Hepatocyte (in vitro differentiated cells): ENCODE results near the gene CEP112. TPM values are rescaled to one million over a fixed set of nuclear protein-coding genes. Genes with fewer than 3 reads are reported as not detected.

Experiments used
- DNase-seq: peaks from one replicate; pipeline ENCODE4 v3.0.0-alpha.2; 2016; ENCODE audit warnings: low spot score
- H2AFZ ChIP-seq: fragments of 200-600 bp; sonication (generic); 2 replicates; pipeline ENCODE4 v1.6.0; 2016; ENCODE audit warnings: antibody characterized with exemption, mild to moderate bottlenecking
- H3K27ac ChIP-seq: fragments of 200-600 bp; sonication (generic); 2 replicates; pipeline ENCODE4 v1.5.1; 2016; ENCODE audit warnings: mild to moderate bottlenecking
- H3K27me3 ChIP-seq: fragments of 200-600 bp; sonication (generic); 2 replicates; pipeline ENCODE4 v1.6.1; 2016
- H3K36me3 ChIP-seq: fragments of 200-600 bp; sonication (generic); replicated peaks from 2 replicates; pipeline ENCODE4 v1.5.1; 2016; ENCODE audit warnings: low read depth; ENCODE audit not compliant: insufficient read depth
- H3K4me1 ChIP-seq: fragments of 200-600 bp; sonication (generic); 2 replicates; pipeline ENCODE4 v1.5.1; 2016; ENCODE audit warnings: mild to moderate bottlenecking, moderate library complexity; ENCODE audit not compliant: insufficient read depth
- H3K4me2 ChIP-seq: fragments of 200-600 bp; sonication (generic); 2 replicates; pipeline ENCODE4 v1.6.0; 2016
- H3K4me3 ChIP-seq: fragments of 200-600 bp; sonication (generic); 2 replicates; pipeline ENCODE4 v1.5.1; 2016; ENCODE audit warnings: mild to moderate bottlenecking
- H3K79me2 ChIP-seq: fragments of 200-600 bp; sonication (generic); 2 replicates; pipeline ENCODE4 v1.6.0; 2017; ENCODE audit warnings: mild to moderate bottlenecking
- H3K9me2 ChIP-seq: fragments of 200-600 bp; sonication (generic); replicated peaks from 2 replicates; pipeline ENCODE4 v1.6.0; 2017; ENCODE audit warnings: mild to moderate bottlenecking; ENCODE audit not compliant: insufficient read depth
- H3K9me3 ChIP-seq: fragments of 200-600 bp; sonication (generic); 2 replicates; pipeline ENCODE4 v1.5.1; 2016; ENCODE audit warnings: low read depth, mild to moderate bottlenecking
- H4K20me1 ChIP-seq: fragments of 200-600 bp; sonication (generic); 2 replicates; pipeline ENCODE4 v1.6.0; 2016; ENCODE audit warnings: mild to moderate bottlenecking; ENCODE audit not compliant: insufficient read depth, poor library complexity, severe bottlenecking
- EZH2 ChIP-seq: fragments of 200-600 bp; sonication (generic); IDR thresholded peaks from 2 replicates; pipeline ENCODE4 v1.6.1; 2016; ENCODE audit warnings: antibody characterized with exemption, mild to moderate bottlenecking, borderline replicate concordance
- EZH2phosphoT487 ChIP-seq: fragments of 200-600 bp; sonication (generic); IDR thresholded peaks from one replicate; pipeline ENCODE4 v1.6.1; 2018; ENCODE audit warnings: antibody characterized with exemption, mild to moderate bottlenecking, low read depth, moderate library complexity; ENCODE audit not compliant: unreplicated experiment, severe bottlenecking
- WGBS: methylation state at CpG from one replicate; pipeline ENCODE4 v1.1.6; 2016; ENCODE audit warnings: low lambda C conversion rate; ENCODE audit errors: missing lambda C conversion rate; 5-methylcytosine and 5-hydroxymethylcytosine counted together
- polyA plus RNA-seq: library from polyadenylated mRNA; unstranded; fragments of >200 nt; fragmentation: Nextera tagmentation; extraction: Ambion mirVana; gene quantifications from 2 replicates; pipeline ENCODE4 v1.2.1, GENCODE V29; 2016
- total RNA-seq: library from RNA; depleted of rRNA; stranded (reverse); fragments of >200 nt; gene quantifications from 2 replicates; pipeline ENCODE4 v1.2.3, GENCODE V29; 2014
- TF ChIP-seq, protein P1 (sequence below): fragments of 200-600 bp; sonication (generic); IDR thresholded peaks from 2 replicates; pipeline ENCODE4 v1.5.1; 2016; ENCODE audit warnings: antibody characterized with exemption, mild to moderate bottlenecking; ENCODE audit not compliant: poor library complexity

The CEP112 gene
- total and polyA plus RNA-seq, 2 experiments from 2014 or later = 7.1 to 9.7 TPM

GRCh38 chr17:66220079-66220835 is 28.3 kb upstream of the CEP112 start:
- Histone ChIP-seq H3K4me3 (no peak overlapping the region), H3K27me3 (no peaks in the 10 kb centered on the region), H3K4me2 (no peak overlapping the region), H3K9me3 (no peaks in the 10 kb centered on the region), H3K79me2 (no peaks in the 10 kb centered on the region), H2AFZ (no peak overlapping the region), H4K20me1 (no peaks in the 10 kb centered on the region), H3K27ac (no peak overlapping the region), H3K9me2 (no peaks in the 10 kb centered on the region), H3K4me1 (no peaks in the 10 kb centered on the region), H3K36me3 (no peaks in the 10 kb centered on the region)
- TF ChIP-seq EZH2phosphoT487 = no peak
- TF ChIP-seq, protein P1, sequence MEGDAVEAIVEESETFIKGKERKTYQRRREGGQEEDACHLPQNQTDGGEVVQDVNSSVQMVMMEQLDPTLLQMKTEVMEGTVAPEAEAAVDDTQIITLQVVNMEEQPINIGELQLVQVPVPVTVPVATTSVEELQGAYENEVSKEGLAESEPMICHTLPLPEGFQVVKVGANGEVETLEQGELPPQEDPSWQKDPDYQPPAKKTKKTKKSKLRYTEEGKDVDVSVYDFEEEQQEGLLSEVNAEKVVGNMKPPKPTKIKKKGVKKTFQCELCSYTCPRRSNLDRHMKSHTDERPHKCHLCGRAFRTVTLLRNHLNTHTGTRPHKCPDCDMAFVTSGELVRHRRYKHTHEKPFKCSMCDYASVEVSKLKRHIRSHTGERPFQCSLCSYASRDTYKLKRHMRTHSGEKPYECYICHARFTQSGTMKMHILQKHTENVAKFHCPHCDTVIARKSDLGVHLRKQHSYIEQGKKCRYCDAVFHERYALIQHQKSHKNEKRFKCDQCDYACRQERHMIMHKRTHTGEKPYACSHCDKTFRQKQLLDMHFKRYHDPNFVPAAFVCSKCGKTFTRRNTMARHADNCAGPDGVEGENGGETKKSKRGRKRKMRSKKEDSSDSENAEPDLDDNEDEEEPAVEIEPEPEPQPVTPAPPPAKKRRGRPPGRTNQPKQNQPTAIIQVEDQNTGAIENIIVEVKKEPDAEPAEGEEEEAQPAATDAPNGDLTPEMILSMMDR = no peak
- TF ChIP-seq EZH2 = no peak
- no peak for DNase-seq
- WGBS = 91% methylated on average over 8 of the region's 8 CpGs

GRCh38 chr17:66215529-66215911 is 23.6 kb upstream of the CEP112 start:
- no peak overlapping the region for H3K4me2 ChIP-seq
- H3K27me3 ChIP-seq = no peaks in the 10 kb centered on the region
- no peaks in the 10 kb centered on the region for H3K36me3 ChIP-seq
- 72% methylated on average over 3 of the region's 3 CpGs for WGBS
- H3K4me1 ChIP-seq = no peaks in the 10 kb centered on the region
- no peak overlapping the region for H3K27ac ChIP-seq
- TF ChIP-seq EZH2phosphoT487 = no peak
- TF ChIP-seq, protein P1 = no peak
- TF ChIP-seq EZH2 = no peak
- no peaks in the 10 kb centered on the region for H3K9me3 ChIP-seq
- H4K20me1 ChIP-seq = no peaks in the 10 kb centered on the region
- no peak overlapping the region for H2AFZ ChIP-seq
- no peaks in the 10 kb centered on the region for H3K79me2 ChIP-seq
- no peak for DNase-seq
- no peaks in the 10 kb centered on the region for H3K9me2 ChIP-seq
- H3K4me3 ChIP-seq = no peak overlapping the region

GRCh38 chr17:66214884-66215528 is 23.1 kb upstream of the CEP112 start:
- no peaks in the 10 kb centered on the region for H3K79me2 ChIP-seq
- H2AFZ ChIP-seq = no peak overlapping the region
- no peaks in the 10 kb centered on the region for H3K36me3 ChIP-seq
- H3K4me3 ChIP-seq = no peak overlapping the region
- H3K4me1 ChIP-seq = no peaks in the 10 kb centered on the region
- H4K20me1 ChIP-seq = no peaks in the 10 kb centered on the region
- H3K9me2 ChIP-seq = no peaks in the 10 kb centered on the region
- TF ChIP-seq EZH2phosphoT487 = no peak
- no peak for TF ChIP-seq EZH2
- TF ChIP-seq, protein P1 = no peak
- H3K27ac ChIP-seq = no peak overlapping the region
- WGBS = 80% methylated on average over 5 of the region's 5 CpGs
- no peaks in the 10 kb centered on the region for H3K27me3 ChIP-seq
- no peak for DNase-seq
- H3K4me2 ChIP-seq = no peak overlapping the region
- no peaks in the 10 kb centered on the region for H3K9me3 ChIP-seq
